GM12872 (cell line): ENCODE results near the gene CCDC63.

ENCODE experiments used
- TF ChIP-seq, protein P1 (sequence below): IDR thresholded peaks from 3 replicates; pipeline ENCODE4 v1.5.1; 2011; ENCODE audit warnings: low read depth, mild to moderate bottlenecking, low read length, moderate library complexity; ENCODE audit not compliant: insufficient read depth

The CCDC63 gene

GRCh38 chr12:110856542-110856941, 9.8 kb downstream of the CCDC63 start:
- TF ChIP-seq, protein P1, sequence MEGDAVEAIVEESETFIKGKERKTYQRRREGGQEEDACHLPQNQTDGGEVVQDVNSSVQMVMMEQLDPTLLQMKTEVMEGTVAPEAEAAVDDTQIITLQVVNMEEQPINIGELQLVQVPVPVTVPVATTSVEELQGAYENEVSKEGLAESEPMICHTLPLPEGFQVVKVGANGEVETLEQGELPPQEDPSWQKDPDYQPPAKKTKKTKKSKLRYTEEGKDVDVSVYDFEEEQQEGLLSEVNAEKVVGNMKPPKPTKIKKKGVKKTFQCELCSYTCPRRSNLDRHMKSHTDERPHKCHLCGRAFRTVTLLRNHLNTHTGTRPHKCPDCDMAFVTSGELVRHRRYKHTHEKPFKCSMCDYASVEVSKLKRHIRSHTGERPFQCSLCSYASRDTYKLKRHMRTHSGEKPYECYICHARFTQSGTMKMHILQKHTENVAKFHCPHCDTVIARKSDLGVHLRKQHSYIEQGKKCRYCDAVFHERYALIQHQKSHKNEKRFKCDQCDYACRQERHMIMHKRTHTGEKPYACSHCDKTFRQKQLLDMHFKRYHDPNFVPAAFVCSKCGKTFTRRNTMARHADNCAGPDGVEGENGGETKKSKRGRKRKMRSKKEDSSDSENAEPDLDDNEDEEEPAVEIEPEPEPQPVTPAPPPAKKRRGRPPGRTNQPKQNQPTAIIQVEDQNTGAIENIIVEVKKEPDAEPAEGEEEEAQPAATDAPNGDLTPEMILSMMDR = no peak

DNA sequence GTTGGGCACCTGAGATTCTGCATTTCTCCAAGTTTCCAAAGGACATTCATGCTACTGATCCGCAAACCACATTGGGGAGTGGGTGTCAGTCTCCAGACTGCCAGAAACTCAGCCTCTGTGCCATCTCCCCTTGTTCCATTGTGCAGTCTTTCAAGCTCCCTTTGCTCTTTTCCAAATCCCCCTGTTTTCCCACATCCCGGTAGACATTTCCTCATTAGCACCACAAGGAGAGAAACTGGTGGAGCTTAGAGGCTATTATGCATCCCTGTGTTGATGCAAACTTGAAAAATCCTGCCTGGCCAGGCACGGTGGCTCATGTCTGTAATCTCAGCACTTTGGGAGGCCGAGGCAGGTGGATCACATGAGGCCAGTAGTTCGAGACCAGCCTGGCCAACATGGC, 10.7 kb downstream of the CCDC63 start:
- TF ChIP-seq, protein P1 = no peak

DNA sequence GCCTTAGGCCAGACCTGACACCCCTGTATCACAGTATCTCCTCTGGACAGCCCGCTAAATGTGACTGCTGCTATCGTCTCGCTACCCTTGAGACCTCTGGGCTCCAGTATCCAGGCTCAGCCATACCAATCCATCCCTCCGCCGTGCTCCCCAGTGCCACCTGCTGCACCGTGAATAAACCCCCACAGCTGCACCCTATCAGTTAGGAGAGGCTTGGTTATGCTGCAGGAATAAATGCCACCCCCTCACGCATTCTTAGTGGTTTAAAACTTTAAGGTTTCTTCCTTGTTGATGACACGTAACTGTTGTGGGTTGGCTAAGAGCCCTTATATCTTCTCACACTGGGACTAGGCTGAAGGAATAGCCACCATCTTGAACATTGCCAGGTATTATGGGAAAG, 12.1 kb downstream of the CCDC63 start:
- TF ChIP-seq, protein P1 = no peak

DNA sequence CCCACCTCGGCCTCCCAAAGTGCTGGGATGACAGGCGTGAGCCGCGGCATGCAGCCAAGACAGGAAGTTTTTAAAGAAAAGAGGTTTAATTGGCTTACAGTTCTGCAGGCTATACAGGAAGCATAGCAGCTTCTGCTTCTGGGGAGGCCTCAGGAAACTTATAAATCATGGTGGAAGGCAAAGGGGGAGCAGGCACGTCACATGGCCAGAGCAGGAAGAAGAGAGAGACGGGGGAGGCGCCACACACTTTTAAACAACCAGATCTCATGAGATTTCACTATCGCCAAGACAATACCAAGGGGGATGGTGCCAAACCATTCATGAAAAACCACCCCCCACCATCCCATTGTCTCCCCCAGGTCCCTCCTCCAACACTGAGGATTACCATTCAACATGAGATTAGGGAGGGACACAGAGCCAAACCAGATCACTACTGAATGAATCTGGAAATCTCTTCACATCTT, 14.1 kb downstream of the CCDC63 start:
- TF ChIP-seq, protein P1 = no peak

GRCh38 chr12:110861729-110862128, 14.9 kb downstream of the CCDC63 start:
- TF ChIP-seq, protein P1 = no peak

GRCh38 chr12:110862329-110862728, 15.5 kb downstream of the CCDC63 start:
- TF ChIP-seq, protein P1 = no peak

DNA sequence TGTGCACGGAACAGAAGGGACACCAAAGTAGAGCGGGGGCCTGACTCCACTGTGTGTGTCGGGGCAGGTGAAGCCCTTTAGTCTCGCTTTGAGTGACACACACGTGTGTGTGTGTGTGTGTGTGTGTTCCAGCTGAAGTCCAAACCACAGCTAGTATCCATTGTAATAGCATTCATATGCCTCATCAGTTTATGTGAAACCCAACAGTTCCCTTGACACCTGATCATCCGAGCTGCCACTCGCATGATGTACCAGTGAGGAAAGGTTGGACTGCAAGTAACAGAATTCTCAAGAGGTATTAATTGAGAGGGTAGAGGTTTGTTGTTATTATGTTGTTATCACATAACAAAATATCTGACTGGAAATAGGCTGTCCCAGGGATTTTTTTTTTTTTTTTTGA, 16.4 kb downstream of the CCDC63 start:
- TF ChIP-seq, protein P1 = no peak

DNA sequence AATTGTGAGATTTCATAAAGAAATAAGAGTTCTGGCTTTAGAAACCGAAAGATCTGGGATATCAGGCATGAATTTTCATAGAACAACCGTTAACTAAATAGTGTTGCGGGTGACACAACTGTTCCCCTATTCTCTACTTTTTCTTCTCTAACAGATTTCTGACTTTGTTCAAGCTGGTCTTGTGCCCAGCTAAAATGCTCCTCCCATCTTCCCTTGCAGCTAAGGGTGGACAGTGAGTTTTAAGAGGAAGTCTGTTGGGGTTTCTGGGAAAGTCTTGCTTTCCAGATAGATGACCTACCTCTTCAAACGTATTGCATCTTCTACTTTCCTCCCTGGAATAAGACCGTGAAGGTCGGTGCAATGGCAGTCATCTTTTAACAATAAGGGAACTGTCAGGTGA, 18.7 kb downstream of the CCDC63 start:
- TF ChIP-seq, protein P1 = no peak
